ENCODE measurements around the gene CLIP3.

CLIP3 gene

DNA sequence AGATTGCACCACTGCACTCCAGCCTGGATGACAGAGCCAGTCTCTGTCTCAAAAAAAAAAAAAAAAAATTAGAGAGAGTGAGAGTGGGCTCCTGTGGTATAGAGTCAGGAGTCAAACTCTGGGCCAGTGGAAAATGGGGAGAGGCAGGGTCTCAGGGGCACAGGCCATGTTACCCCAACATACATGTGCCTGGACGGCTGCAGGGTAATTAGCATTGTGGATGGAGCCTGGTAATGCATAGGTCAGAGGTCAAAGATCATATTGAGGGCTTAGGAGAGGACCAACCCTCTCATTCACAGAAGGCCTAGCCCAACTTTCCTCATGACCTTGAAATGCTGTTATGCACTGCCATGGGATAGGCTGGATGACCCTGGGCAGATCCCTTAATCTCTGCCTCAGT, 7.1 kb downstream of the CLIP3 start:
- Histone ChIP-seq H3K9ac (ENCODE audit: low read length) (no peak overlapping the region), H2AFZ (ENCODE audit: low read length) (no peak overlapping the region), H3K4me3 (ENCODE audit: low read length) (no peak overlapping the region), H3K4me2 (ENCODE audit: low read depth, low read length) (no peak overlapping the region), H3K9me3 (replicated peaks; ENCODE audit: insufficient read depth, low read length) (no peaks in the 10 kb centered on the region), H3K36me3 (replicated peaks; ENCODE audit: insufficient read depth, low read length) (no peaks in the 10 kb centered on the region), H3K27me3 (replicated peaks; ENCODE audit: insufficient read depth, low read length) (no peaks in the 10 kb centered on the region), H3K27ac (ENCODE audit: low read length) (no peak overlapping the region), H3K79me2 (ENCODE audit: low read length) (no peaks in the 10 kb centered on the region), H3K9me2 (replicated peaks; ENCODE audit: insufficient read depth, low read length) (no peaks in the 10 kb centered on the region), H4K20me1 (ENCODE audit: insufficient read depth, low read length) (no peaks in the 10 kb centered on the region), H3K4me1 (ENCODE audit: low read length) (no peaks in the 10 kb centered on the region), H3F3A (ENCODE audit: insufficient read depth, low read length) (peaks cover 2% of the 10 kb centered on the region; the same call in 1 of the 2 replicates)
- no peak for TF ChIP-seq EZH2 (optimal IDR thresholded peaks at IDR 0.05; ENCODE audit: low read depth, low read length)
- TF ChIP-seq, protein P1, sequence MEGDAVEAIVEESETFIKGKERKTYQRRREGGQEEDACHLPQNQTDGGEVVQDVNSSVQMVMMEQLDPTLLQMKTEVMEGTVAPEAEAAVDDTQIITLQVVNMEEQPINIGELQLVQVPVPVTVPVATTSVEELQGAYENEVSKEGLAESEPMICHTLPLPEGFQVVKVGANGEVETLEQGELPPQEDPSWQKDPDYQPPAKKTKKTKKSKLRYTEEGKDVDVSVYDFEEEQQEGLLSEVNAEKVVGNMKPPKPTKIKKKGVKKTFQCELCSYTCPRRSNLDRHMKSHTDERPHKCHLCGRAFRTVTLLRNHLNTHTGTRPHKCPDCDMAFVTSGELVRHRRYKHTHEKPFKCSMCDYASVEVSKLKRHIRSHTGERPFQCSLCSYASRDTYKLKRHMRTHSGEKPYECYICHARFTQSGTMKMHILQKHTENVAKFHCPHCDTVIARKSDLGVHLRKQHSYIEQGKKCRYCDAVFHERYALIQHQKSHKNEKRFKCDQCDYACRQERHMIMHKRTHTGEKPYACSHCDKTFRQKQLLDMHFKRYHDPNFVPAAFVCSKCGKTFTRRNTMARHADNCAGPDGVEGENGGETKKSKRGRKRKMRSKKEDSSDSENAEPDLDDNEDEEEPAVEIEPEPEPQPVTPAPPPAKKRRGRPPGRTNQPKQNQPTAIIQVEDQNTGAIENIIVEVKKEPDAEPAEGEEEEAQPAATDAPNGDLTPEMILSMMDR (IDR thresholded peaks at IDR 0.05; ENCODE audit: low read length) = no peak
- TF ChIP-seq EZH2phosphoT487 (IDR thresholded peaks at IDR 0.05; ENCODE audit: low read length) = no peak
- no peak for DNase-seq

DNA sequence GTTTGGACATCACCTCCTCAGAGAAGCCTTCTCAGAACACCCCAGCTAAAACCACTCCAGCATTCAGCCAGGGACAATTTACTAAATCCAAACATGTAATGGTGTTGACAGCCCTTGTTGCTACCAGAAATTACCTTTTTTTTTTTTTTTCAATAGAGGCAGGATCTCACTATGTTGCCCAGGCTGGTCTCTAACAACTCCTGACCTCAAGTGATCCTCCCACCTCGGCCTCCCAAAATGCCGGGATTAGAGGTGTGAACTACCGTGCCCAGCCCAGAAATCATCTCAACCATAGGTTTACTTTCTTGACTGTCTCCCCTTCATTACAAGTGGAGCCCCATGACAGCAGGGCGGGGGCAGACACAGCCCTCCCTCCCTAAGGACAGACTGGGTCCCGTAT, 9.2 kb downstream of the CLIP3 start:
- TF ChIP-seq, protein P1 (IDR thresholded peaks at IDR 0.05; ENCODE audit: low read length) = no peak
- TF ChIP-seq EZH2phosphoT487 (IDR thresholded peaks at IDR 0.05; ENCODE audit: low read length) (no peak), EZH2 (optimal IDR thresholded peaks at IDR 0.05; ENCODE audit: low read depth, low read length) (no peak)
- Histone ChIP-seq H4K20me1 (ENCODE audit: insufficient read depth, low read length) (no peaks in the 10 kb centered on the region), H3K4me2 (ENCODE audit: low read depth, low read length) (no peak overlapping the region), H3K9me3 (replicated peaks; ENCODE audit: insufficient read depth, low read length) (no peaks in the 10 kb centered on the region), H3K9ac (ENCODE audit: low read length) (no peak overlapping the region), H3K27ac (ENCODE audit: low read length) (no peak overlapping the region), H3K9me2 (replicated peaks; ENCODE audit: insufficient read depth, low read length) (no peaks in the 10 kb centered on the region), H2AFZ (ENCODE audit: low read length) (no peak overlapping the region), H3F3A (ENCODE audit: insufficient read depth, low read length) (no peaks in the 10 kb centered on the region), H3K4me3 (ENCODE audit: low read length) (no peak overlapping the region), H3K36me3 (replicated peaks; ENCODE audit: insufficient read depth, low read length) (no peaks in the 10 kb centered on the region), H3K4me1 (ENCODE audit: low read length) (no peaks in the 10 kb centered on the region), H3K27me3 (replicated peaks; ENCODE audit: insufficient read depth, low read length) (no peaks in the 10 kb centered on the region), H3K79me2 (ENCODE audit: low read length) (no peaks in the 10 kb centered on the region)
- DNase-seq = no peak

DNA sequence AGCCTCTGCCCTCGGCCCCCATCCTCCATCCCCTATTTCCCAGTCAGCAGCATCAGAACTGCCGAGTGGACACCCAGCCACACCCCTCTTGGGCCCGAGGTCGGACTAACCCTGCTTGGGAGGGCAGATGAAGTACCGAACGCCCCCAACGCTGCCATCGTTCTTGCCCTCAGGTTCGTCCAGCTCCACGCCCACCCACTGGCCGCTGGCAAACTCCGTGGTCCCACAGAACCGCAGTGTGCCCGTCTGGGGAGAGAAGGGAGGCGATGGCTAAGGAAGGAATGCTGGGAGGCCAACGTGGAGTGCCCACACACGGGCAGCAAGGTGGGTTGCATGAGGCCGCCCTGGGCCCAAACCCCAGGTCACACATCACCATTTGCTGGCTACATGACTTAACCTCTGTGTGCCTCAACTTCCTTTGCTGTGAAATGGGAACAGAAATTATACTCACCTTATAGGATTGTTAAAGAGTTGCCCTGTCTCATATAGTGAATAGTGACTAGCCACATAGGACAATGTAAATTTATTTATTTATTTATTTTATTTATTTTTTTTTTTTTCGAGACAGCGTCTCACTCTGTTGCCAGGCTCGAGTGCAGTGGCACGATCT, 13.5 kb downstream of the CLIP3 start:
- Histone ChIP-seq H2AFZ (ENCODE audit: low read length) (no peak overlapping the region), H4K20me1 (ENCODE audit: insufficient read depth, low read length) (no peaks in the 10 kb centered on the region), H3K27me3 (replicated peaks; ENCODE audit: insufficient read depth, low read length) (no peaks in the 10 kb centered on the region), H3K9me3 (replicated peaks; ENCODE audit: insufficient read depth, low read length) (no peaks in the 10 kb centered on the region), H3K27ac (ENCODE audit: low read length) (no peak overlapping the region), H3K79me2 (ENCODE audit: low read length) (peaks cover 8% of the 10 kb centered on the region; the same call in 1 of the 2 replicates), H3F3A (ENCODE audit: insufficient read depth, low read length) (no peaks in the 10 kb centered on the region), H3K36me3 (replicated peaks; ENCODE audit: insufficient read depth, low read length) (no peaks in the 10 kb centered on the region), H3K4me3 (ENCODE audit: low read length) (no peak overlapping the region), H3K9ac (ENCODE audit: low read length) (no peak overlapping the region), H3K4me1 (ENCODE audit: low read length) (peaks cover 5% of the 10 kb centered on the region), H3K4me2 (ENCODE audit: low read depth, low read length) (no peak overlapping the region), H3K9me2 (replicated peaks; ENCODE audit: insufficient read depth, low read length) (no peaks in the 10 kb centered on the region)
- DNase-seq = no peak
- TF ChIP-seq EZH2 (optimal IDR thresholded peaks at IDR 0.05; ENCODE audit: low read depth, low read length) = no peak
- TF ChIP-seq, protein P1 (IDR thresholded peaks at IDR 0.05; ENCODE audit: low read length) = no peak
